NB4 (cell line): ENCODE data around the gene FBXO21.

Source experiments
- MAX ChIP-seq: IDR thresholded peaks from 2 replicates; pipeline ENCODE4 v1.6.1; 2011; ENCODE audit warnings: low read depth, low read length
- MYC ChIP-seq: IDR thresholded peaks from 2 replicates; pipeline ENCODE4 v1.6.1; 2011; ENCODE audit warnings: low read depth, low read length
- POLR2A ChIP-seq: IDR thresholded peaks from 2 replicates; pipeline ENCODE4 v1.6.1; 2011; ENCODE audit warnings: mild to moderate bottlenecking; ENCODE audit not compliant: insufficient read length; ENCODE audit errors: extremely low read depth
- TF ChIP-seq, protein P1 (sequence below): IDR thresholded peaks from one replicate; pipeline ENCODE4 v1.5.1; 2012; ENCODE audit warnings: low read depth, low read length

DNA sequence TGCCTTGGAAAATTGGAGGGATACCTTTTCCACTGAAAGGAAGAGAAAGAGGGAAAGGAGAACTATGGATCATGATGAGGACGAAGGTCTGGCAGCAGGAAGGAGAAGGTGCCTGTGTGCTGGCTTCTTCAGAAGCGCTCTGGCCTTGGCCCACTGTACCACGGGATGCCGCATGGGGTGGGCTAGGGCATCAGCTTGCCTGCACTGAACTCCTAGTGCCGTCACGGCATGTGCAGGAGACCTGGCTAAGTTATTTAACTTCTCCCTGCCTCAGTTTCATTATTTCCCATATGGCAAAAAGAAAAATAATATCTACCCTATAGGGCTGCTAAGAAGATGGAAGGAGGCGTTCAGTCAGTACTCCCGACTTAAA is 28.1 kb downstream of the FBXO21 start:
- TF ChIP-seq, protein P1, sequence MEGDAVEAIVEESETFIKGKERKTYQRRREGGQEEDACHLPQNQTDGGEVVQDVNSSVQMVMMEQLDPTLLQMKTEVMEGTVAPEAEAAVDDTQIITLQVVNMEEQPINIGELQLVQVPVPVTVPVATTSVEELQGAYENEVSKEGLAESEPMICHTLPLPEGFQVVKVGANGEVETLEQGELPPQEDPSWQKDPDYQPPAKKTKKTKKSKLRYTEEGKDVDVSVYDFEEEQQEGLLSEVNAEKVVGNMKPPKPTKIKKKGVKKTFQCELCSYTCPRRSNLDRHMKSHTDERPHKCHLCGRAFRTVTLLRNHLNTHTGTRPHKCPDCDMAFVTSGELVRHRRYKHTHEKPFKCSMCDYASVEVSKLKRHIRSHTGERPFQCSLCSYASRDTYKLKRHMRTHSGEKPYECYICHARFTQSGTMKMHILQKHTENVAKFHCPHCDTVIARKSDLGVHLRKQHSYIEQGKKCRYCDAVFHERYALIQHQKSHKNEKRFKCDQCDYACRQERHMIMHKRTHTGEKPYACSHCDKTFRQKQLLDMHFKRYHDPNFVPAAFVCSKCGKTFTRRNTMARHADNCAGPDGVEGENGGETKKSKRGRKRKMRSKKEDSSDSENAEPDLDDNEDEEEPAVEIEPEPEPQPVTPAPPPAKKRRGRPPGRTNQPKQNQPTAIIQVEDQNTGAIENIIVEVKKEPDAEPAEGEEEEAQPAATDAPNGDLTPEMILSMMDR, result no peak
- TF ChIP-seq POLR2A, result no peak
- no peak for TF ChIP-seq MAX
- TF ChIP-seq MYC, result no peak
